Ovary (tissue), 9 donors: ENCODE results near the gene SRC. TPM values are rescaled to one million over a fixed set of nuclear protein-coding genes. Genes with fewer than 3 reads are reported as not detected.

ENCODE experiments used
- DNase-seq, 5 donors: peaks; one replicate each; pipeline ENCODE4 v3.0.0-alpha.2; 2019 to 2020
- H3K27ac ChIP-seq, 2 donors: fragments of 200-600 bp; one replicate each; pipeline versions ENCODE4 v1.5.1 to v1.8.0; 2019 to 2022
- H3K27me3 ChIP-seq: fragments of 200-600 bp; one replicate; pipeline ENCODE4 v1.8.0; 2022
- H3K36me3 ChIP-seq: fragments of 200-600 bp; sonication (generic); one replicate; pipeline ENCODE4 v1.5.1; 2019
- H3K4me1 ChIP-seq: one replicate; pipeline ENCODE4 v1.8.1; 2013; ENCODE audit warnings: mild to moderate bottlenecking, moderate library complexity; ENCODE audit not compliant: insufficient read depth
- H3K4me3 ChIP-seq: fragments of 200-600 bp; sonication (generic); one replicate; pipeline ENCODE4 v1.5.1; 2017
- H3K9me3 ChIP-seq, 2 donors: fragments of 200-600 bp in 1 of 2; sonication (generic) in 1 of 2; one replicate each; pipeline versions ENCODE4 v1.5.1 to v1.8.1; 2013 to 2019; ENCODE audit warnings: mild to moderate bottlenecking in 1 of 2, moderate library complexity in 1 of 2
- EP300 ChIP-seq: sonication (generic); formaldehyde crosslinking; IDR thresholded peaks from one replicate; pipeline ENCODE4 v1.6.1; 2017; ENCODE audit warnings: antibody characterized with exemption
- POLR2A ChIP-seq: fragments of 450-650 bp; IDR thresholded peaks from one replicate; pipeline ENCODE4 v1.6.1; 2017; ENCODE audit warnings: antibody characterized with exemption, mild to moderate bottlenecking, moderate library complexity
- WGBS, 3 donors: extraction: QIAGEN DNeasy Blood & Tissue Kit in 1 of 3; methylation state at CpG; one replicate each; pipeline versions ENCODE4 v1.1.5 to v1.1.7; 2013 to 2017; 5-methylcytosine and 5-hydroxymethylcytosine counted together
- intact Hi-C, 4 donors: fragments of 100-400 bp; cut with DNase I; formaldehyde crosslinking; loops; one replicate each; pipeline versions ENCODE4 v1.11.0 to v1.15.1; 2022 to 2023
- polyA plus RNA-seq, 2 donors: library from polyadenylated mRNA; stranded (reverse); fragments of 200-250 nt in 1 of 2; fragments of 350-450 nt in 1 of 2; fragmentation: Illumina TruSeq in 1 of 2; extraction: RNeasy Lipid Tissue Mini Kit (QIAGEN cat#74804) in 1 of 2; gene quantifications; one replicate each; pipeline ENCODE4 v1.2.3, GENCODE V29; 2013 to 2014
- total RNA-seq, 7 donors: library from RNA; depleted of rRNA in 2 of 7; stranded (reverse); fragments of >200 nt in 2 of 7; fragmentation: NEBNext Ultra II Directional in 3 of 7; extraction: Animal tissue kit (Norgen Biotek cat#: 25700) in 3 of 7; gene quantifications; one replicate each; pipeline versions ENCODE4 v1.1.0 to v1.2.4, GENCODE V29; 2016 to 2023
- TF ChIP-seq, protein P1 (sequence below), 3 donors: fragments of 450-650 bp in 2 of 3; fragments of 200-600 bp in 1 of 3; IDR thresholded peaks; one replicate each; pipeline versions ENCODE4 v1.5.1 to v1.8.0; 2016 to 2022; ENCODE audit warnings: antibody characterized with exemption in 3 of 3, mild to moderate bottlenecking in 1 of 3
- donor health status: DM: no; HTN: no; CAD: no; lungs with moderate emphysema.
- donor health status: DM: no; HTN: no; CAD: no.
- donor health status: Bipolar disorder and iron deficiency.
- donor health status: DM: yes; HTN: yes; CAD: no.
- donor health status: DM: no; HTN: no; CAD: no.
- donor health status: DM: yes; HTN: yes; CAD: no.

SRC gene
- total and polyA plus RNA-seq, 9 donors = 17.0 to 72.7 (median 34.7) TPM

GRCh38 chr20:37420610-37421009, 74.7 kb downstream of the SRC start:
- no peaks in the 10 kb centered on the region for H3K9me3 ChIP-seq
- intact Hi-C loops = no loop called here
- no peak overlapping the region for H3K27ac ChIP-seq
- 87 to 90% (median 89%) methylated on average over 13 of the region's 13 CpGs for WGBS, 3 donors
- H3K36me3 ChIP-seq = no peaks in the 10 kb centered on the region
- no peaks in the 10 kb centered on the region for H3K27me3 ChIP-seq
- H3K4me3 ChIP-seq = no peak overlapping the region
- DNase-seq = no peak
- H3K4me1 ChIP-seq = no peaks in the 10 kb centered on the region
- TF ChIP-seq POLR2A = no peak
- TF ChIP-seq, protein P1, sequence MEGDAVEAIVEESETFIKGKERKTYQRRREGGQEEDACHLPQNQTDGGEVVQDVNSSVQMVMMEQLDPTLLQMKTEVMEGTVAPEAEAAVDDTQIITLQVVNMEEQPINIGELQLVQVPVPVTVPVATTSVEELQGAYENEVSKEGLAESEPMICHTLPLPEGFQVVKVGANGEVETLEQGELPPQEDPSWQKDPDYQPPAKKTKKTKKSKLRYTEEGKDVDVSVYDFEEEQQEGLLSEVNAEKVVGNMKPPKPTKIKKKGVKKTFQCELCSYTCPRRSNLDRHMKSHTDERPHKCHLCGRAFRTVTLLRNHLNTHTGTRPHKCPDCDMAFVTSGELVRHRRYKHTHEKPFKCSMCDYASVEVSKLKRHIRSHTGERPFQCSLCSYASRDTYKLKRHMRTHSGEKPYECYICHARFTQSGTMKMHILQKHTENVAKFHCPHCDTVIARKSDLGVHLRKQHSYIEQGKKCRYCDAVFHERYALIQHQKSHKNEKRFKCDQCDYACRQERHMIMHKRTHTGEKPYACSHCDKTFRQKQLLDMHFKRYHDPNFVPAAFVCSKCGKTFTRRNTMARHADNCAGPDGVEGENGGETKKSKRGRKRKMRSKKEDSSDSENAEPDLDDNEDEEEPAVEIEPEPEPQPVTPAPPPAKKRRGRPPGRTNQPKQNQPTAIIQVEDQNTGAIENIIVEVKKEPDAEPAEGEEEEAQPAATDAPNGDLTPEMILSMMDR (IDR thresholded peaks at IDR 0.05) = no peak
- no peak for TF ChIP-seq EP300

GRCh38 chr20:37421060-37421905, 75.3 kb downstream of the SRC start:
- DNase-seq = no peak
- no peaks in the 10 kb centered on the region for H3K36me3 ChIP-seq
- H3K4me3 ChIP-seq = no peak overlapping the region
- H3K9me3 ChIP-seq = no peaks in the 10 kb centered on the region
- TF ChIP-seq, protein P1 (IDR thresholded peaks at IDR 0.05) = no peak
- TF ChIP-seq EP300 = no peak
- no peak for TF ChIP-seq POLR2A
- H3K4me1 ChIP-seq = no peaks in the 10 kb centered on the region
- no peak overlapping the region for H3K27ac ChIP-seq
- no peaks in the 10 kb centered on the region for H3K27me3 ChIP-seq
- WGBS, 3 donors = 66 to 74% (median 66%) methylated on average over 25 of the region's 25 CpGs
- intact Hi-C loops = no loop called here

GRCh38 chr20:37421988-37422387, 76.0 kb downstream of the SRC start:
- H3K27me3 ChIP-seq = no peaks in the 10 kb centered on the region
- DNase-seq = no peak
- no peak overlapping the region for H3K27ac ChIP-seq
- H3K36me3 ChIP-seq = no peaks in the 10 kb centered on the region
- H3K9me3 ChIP-seq = no peaks in the 10 kb centered on the region
- intact Hi-C loops = no loop called here
- no peak for TF ChIP-seq EP300
- TF ChIP-seq, protein P1 (IDR thresholded peaks at IDR 0.05) = no peak
- TF ChIP-seq POLR2A = no peak
- H3K4me3 ChIP-seq = no peak overlapping the region
- WGBS, 3 donors = 8 to 25% (median 12%) methylated on average over 6 of the region's 6 CpGs
- no peaks in the 10 kb centered on the region for H3K4me1 ChIP-seq

- H3K36me3 ChIP-seq = no peaks in the 10 kb centered on the region
- DNase-seq = no peak
- H3K4me3 ChIP-seq = no peak overlapping the region
- no peaks in the 10 kb centered on the region for H3K4me1 ChIP-seq
- H3K9me3 ChIP-seq = no peaks in the 10 kb centered on the region
- H3K27me3 ChIP-seq = no peaks in the 10 kb centered on the region
- intact Hi-C loops = no loop called here
- WGBS, 3 donors = 68 to 80% (median 72%) methylated on average over 11 of the region's 11 CpGs
- no peak overlapping the region for H3K27ac ChIP-seq
- TF ChIP-seq EP300 (no peak), POLR2A (no peak)
- TF ChIP-seq, protein P1 (IDR thresholded peaks at IDR 0.05) = no peak
These were observed 76.9 kb downstream of the SRC start for GRCh38 chr20:37422791-37423286.
